Neuronal stem cell (in vitro differentiated cells): ENCODE results near the gene PCTP.

ENCODE experiments used
- DNase-seq: peaks from one replicate; pipeline ENCODE4 v3.0.0-alpha.2; 2013; ENCODE audit warnings: low spot score
- H2AFZ ChIP-seq: one replicate; pipeline ENCODE4 v1.6.1; 2013; ENCODE audit warnings: mild to moderate bottlenecking, low read length, inconsistent platforms
- H2AK5ac ChIP-seq: 2 replicates; pipeline ENCODE4 v1.6.1; 2013; ENCODE audit warnings: low read depth, mild to moderate bottlenecking, inconsistent platforms, low read length, moderate library complexity, mixed read lengths
- H2BK120ac ChIP-seq: 2 replicates; pipeline ENCODE4 v1.6.1; 2013; ENCODE audit warnings: low read depth, mild to moderate bottlenecking, inconsistent platforms, low read length, moderate library complexity, mixed read lengths
- H2BK12ac ChIP-seq: one replicate; pipeline ENCODE4 v1.6.1; 2013; ENCODE audit warnings: low read length, inconsistent platforms
- H2BK15ac ChIP-seq: 2 replicates; pipeline ENCODE4 v1.6.1; 2013; ENCODE audit warnings: mild to moderate bottlenecking, low read length, inconsistent platforms, mixed read lengths
- H2BK5ac ChIP-seq: one replicate; pipeline ENCODE4 v1.6.1; 2013; ENCODE audit warnings: inconsistent platforms, mild to moderate bottlenecking, low read length, moderate library complexity
- H3K14ac ChIP-seq: one replicate; pipeline ENCODE4 v1.6.1; 2013; ENCODE audit warnings: low read length, inconsistent platforms
- H3K18ac ChIP-seq: 2 replicates; pipeline ENCODE4 v1.6.1; 2013; ENCODE audit warnings: low read length, inconsistent platforms
- H3K23ac ChIP-seq: 2 replicates; pipeline ENCODE4 v1.6.1; 2013; ENCODE audit warnings: low read depth, mild to moderate bottlenecking, mixed read lengths, low read length, inconsistent platforms; ENCODE audit not compliant: poor library complexity
- H3K27ac ChIP-seq: replicated peaks from 3 replicates; pipeline ENCODE4 v1.5.1; 2013; ENCODE audit warnings: low read length, inconsistent platforms
- H3K27me3 ChIP-seq, 3 experiments: 2 replicates each; pipeline ENCODE4 v1.6.1; 2013; ENCODE audit warnings: low read length in 3 of 3, mild to moderate bottlenecking in 2 of 3, inconsistent platforms in 1 of 3, low read depth in 1 of 3, mixed read lengths in 1 of 3, moderate library complexity in 1 of 3; ENCODE audit not compliant: control insufficient read depth in 3 of 3, insufficient read depth in 3 of 3
- H3K36me3 ChIP-seq, 2 donors: replicated peaks in 1 of 2; 2 replicates each; pipeline ENCODE4 v1.6.1; 2013; ENCODE audit warnings: low read length in 2 of 2; ENCODE audit not compliant: control insufficient read depth in 2 of 2, insufficient read depth in 2 of 2
- H3K4ac ChIP-seq: 2 replicates; pipeline ENCODE4 v1.6.1; 2013; ENCODE audit warnings: inconsistent platforms, mild to moderate bottlenecking, low read length, moderate library complexity
- H3K4me1 ChIP-seq, 2 donors: 1 replicate in 1 of 2; 2 replicates in 1 of 2; pipeline ENCODE4 v1.6.1; 2013; ENCODE audit warnings: low read length in 2 of 2, low read depth in 1 of 2; ENCODE audit not compliant: control insufficient read depth in 2 of 2, insufficient read depth in 1 of 2
- H3K4me2 ChIP-seq: one replicate; pipeline ENCODE4 v1.6.1; 2013; ENCODE audit warnings: mild to moderate bottlenecking, low read length, inconsistent platforms; ENCODE audit not compliant: insufficient read depth, poor library complexity, severe bottlenecking
- H3K4me3 ChIP-seq, 2 donors: 2 replicates each; pipeline ENCODE4 v1.5.1; 2013; ENCODE audit warnings: low read length in 2 of 2, mild to moderate bottlenecking in 2 of 2, inconsistent platforms in 1 of 2, moderate library complexity in 1 of 2
- H3K79me1 ChIP-seq: one replicate; pipeline ENCODE4 v1.6.1; 2013; ENCODE audit warnings: low read depth, mild to moderate bottlenecking, inconsistent platforms, low read length, moderate library complexity
- H3K9ac ChIP-seq: one replicate; pipeline ENCODE4 v1.6.1; 2013; ENCODE audit warnings: mild to moderate bottlenecking, low read depth, low read length, inconsistent platforms; ENCODE audit not compliant: poor library complexity
- H3K9me3 ChIP-seq, 2 donors: replicated peaks in 1 of 2; 2 replicates each; pipeline versions ENCODE3 to v1.6.1; 2013; ENCODE audit warnings: low read length in 2 of 2, mild to moderate bottlenecking in 2 of 2, inconsistent platforms in 1 of 2, low read depth in 1 of 2, mixed read lengths in 1 of 2, moderate library complexity in 1 of 2; ENCODE audit not compliant: control insufficient read depth in 2 of 2, insufficient read depth in 1 of 2
- H4K8ac ChIP-seq: one replicate; pipeline ENCODE4 v1.6.1; 2013; ENCODE audit warnings: low read depth, mild to moderate bottlenecking, inconsistent platforms, low read length, moderate library complexity
- H4K91ac ChIP-seq: one replicate; pipeline ENCODE4 v1.6.1; 2013; ENCODE audit warnings: low read length, low read depth, mild to moderate bottlenecking, inconsistent platforms; ENCODE audit not compliant: poor library complexity
- WGBS, 2 donors: extraction: QIAGEN DNeasy Blood & Tissue Kit; methylation state at CpG; one replicate each; pipeline ENCODE4 v1.1.7; 2013; ENCODE audit warnings: missing lambda C conversion rate in 2 of 2, mixed read lengths in 1 of 2; ENCODE audit not compliant: insufficient read length in 2 of 2, insufficient replicate concordance in 1 of 2; ENCODE audit errors: extremely low coverage in 2 of 2; 5-methylcytosine and 5-hydroxymethylcytosine counted together

Gene PCTP

GRCh38 chr17:55825213-55825612 is 74.4 kb downstream of the PCTP start:
- Histone ChIP-seq H4K91ac (no peak overlapping the region), H2BK5ac (no peak overlapping the region), H2BK120ac (no peak overlapping the region), H3K79me1 (no peaks in the 10 kb centered on the region), H3K4me2 (no peak overlapping the region), H3K4me1 (peaks cover 0 to 2% of the 10 kb centered on the region in 2 donors), H3K9me3 (no peaks in the 10 kb centered on the region), H3K36me3 (no peaks in the 10 kb centered on the region), H3K18ac (no peak overlapping the region), H3K23ac (no peak overlapping the region), H2AFZ (no peak overlapping the region), H3K4me3 (no peak overlapping the region), H2AK5ac (no peak overlapping the region), H3K14ac (no peak overlapping the region), H2BK15ac (no peak overlapping the region), H2BK12ac (no peak overlapping the region), H3K27ac (no peak overlapping the region), H3K27me3 (peaks cover 0 to 31% (median 0%) of the 10 kb centered on the region in 3 experiments), H3K9ac (no peak overlapping the region), H3K4ac (no peak overlapping the region), H4K8ac (no peak overlapping the region)
- no peak for DNase-seq
- no CpG with 5 or more reads among the region's 2 CpGs for WGBS, 2 donors
